ENCODE data around the gene AP1B1. TPM values are rescaled to one million over a fixed set of nuclear protein-coding genes. Genes with fewer than 3 reads are reported as not detected.

The AP1B1 gene
- total and polyA plus RNA-seq, 2 of the 4 experiments (the other 2 are of a cell fraction): 55.7 to 70.8 TPM

DNA sequence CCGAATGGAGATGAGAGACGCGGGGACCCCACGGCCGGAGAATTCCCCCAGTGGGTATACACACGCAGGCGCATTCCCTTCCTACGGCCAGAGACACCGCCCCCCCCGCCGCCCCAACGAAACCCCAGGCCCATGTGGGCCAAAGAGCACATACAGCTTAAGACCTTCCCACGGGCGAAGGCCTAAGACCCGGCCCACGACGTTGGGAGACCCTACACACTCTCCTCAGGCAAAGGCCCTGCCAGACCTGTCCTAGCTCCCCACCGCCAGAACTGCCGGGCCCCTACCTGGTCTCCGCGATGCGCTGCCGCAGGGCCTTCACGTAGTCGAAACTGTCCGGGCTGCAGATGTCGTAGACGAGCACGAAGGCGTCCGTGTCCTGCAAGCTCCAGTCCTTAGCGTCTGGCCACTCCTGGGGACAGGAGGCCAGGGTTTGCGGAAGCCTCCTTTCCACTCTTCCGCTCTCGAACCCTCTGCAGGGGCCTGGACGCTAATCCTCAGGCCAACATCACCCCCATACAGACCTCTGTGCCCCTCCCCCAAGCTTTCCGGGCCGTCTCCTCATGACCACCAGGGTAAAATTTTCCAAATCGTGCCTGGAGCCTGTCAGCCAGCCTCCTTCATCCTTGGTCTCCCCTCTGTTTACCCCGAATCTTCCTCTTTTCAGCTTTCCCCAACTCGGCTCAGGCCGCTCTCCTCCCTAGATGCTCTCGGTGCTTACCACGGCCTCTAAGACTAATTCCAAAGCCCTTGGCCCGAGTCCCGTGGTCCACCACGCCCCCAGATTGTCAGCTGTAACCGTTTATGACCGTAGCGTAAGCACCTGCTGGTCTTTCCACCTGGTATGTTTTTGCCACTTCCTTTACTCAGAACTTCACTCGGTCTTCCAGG, 74.5 kb downstream of the AP1B1 start:
- H3K27ac ChIP-seq (ENCODE audit: insufficient read depth, low read length): no peak overlapping the region
- H3K4me3 ChIP-seq (ENCODE audit: insufficient read depth, low read depth, low read length): no peak overlapping the region
- H3K27me3 ChIP-seq (ENCODE audit: control insufficient read depth, insufficient read depth, low read length): peaks cover 44% of the 10 kb centered on the region
- intact Hi-C loops (cut with micrococcal nuclease) (no loop called here), in situ Hi-C loops (cut with MboI; ENCODE audit: low sequenced_read_pairs) (no loop called here), dilution Hi-C loops (cut with HindIII; ENCODE audit: low sequenced_read_pairs, unreplicated experiment) (no loop called here)
- no peak overlapping the region for H2BK5ac ChIP-seq (ENCODE audit: low read depth, low read length, poor library complexity, severe bottlenecking)
- H3K4ac ChIP-seq (ENCODE audit: low read depth, low read length): no peak overlapping the region
- WGBS, 2 experiments (ENCODE audit: extremely low coverage in 2 of 2, insufficient read length in 1 of 2): 35% methylated on average over 29 of the region's 51 CpGs; no CpG with 5 or more reads in 1 of the 2 experiments
- H4K20me1 ChIP-seq (ENCODE audit: insufficient read depth, low read length): peaks cover 31% of the 10 kb centered on the region
- no peak overlapping the region for H3K14ac ChIP-seq (replicated peaks; ENCODE audit: low read depth, low read length)
- BruUV-seq (replicated peaks): no TSS peak
- H4K5ac ChIP-seq (ENCODE audit: low read depth, low read length): no peak overlapping the region
- H3K23ac ChIP-seq (ENCODE audit: low read depth, low read length): no peak overlapping the region
- no peak overlapping the region for H3K9ac ChIP-seq (ENCODE audit: low read depth, low read length)
- DNase-seq (no peak), ATAC-seq (ENCODE audit: low read depth) (no peak)
- H3K4me1 ChIP-seq (ENCODE audit: control insufficient read depth, insufficient read depth, low read length): peaks cover 7% of the 10 kb centered on the region
- ChIA-PET POLR2A (ENCODE audit: unreplicated experiment) (no interaction called here), CTCF (interaction anchor here (0.9 kb wide), 1 partner anchor 7 kb away, joined by 3 read pairs; no protein-coding TSS in a partner anchor)
- H4K91ac ChIP-seq (ENCODE audit: insufficient read depth, low read depth, low read length): no peak overlapping the region
- H3K56ac ChIP-seq (ENCODE audit: extremely low read depth, insufficient read depth, low read length): no peak overlapping the region
- H3K36me3 ChIP-seq (ENCODE audit: control insufficient read depth, insufficient read depth, low read length): peaks cover 2% of the 10 kb centered on the region; the same call in 1 of the 2 replicates
- no peak overlapping the region for H3K4me2 ChIP-seq (ENCODE audit: low read depth, low read length)
- H3K18ac ChIP-seq (ENCODE audit: low read depth, low read length): no peak overlapping the region
- no peak overlapping the region for H2BK120ac ChIP-seq (ENCODE audit: low read depth, low read length)
- H3K79me1 ChIP-seq (ENCODE audit: low read depth in 1 of 2, low read length in 2 of 2): peaks cover 0 to 24% of the 10 kb centered on the region in 2 experiments; a peak in 3 of 4 replicates
- peak overlapping the region; percentile 24 for H2AK9ac ChIP-seq (replicated peaks; ENCODE audit: low read depth, low read length, poor library complexity)
- TF ChIP-seq SMC3 (IDR thresholded peaks at IDR 0.05; ENCODE audit: low read depth, low read length): no peak
- no peak for TF ChIP-seq MAFK (IDR thresholded peaks at IDR 0.05; ENCODE audit: low read depth, low read length)
- TF ChIP-seq RFX5 (IDR thresholded peaks at IDR 0.05; ENCODE audit: low read depth, low read length): no peak
- no peak overlapping the region for H2BK20ac ChIP-seq (ENCODE audit: low read depth, low read length)
- H4K8ac ChIP-seq (ENCODE audit: low read depth in 2 of 2, low read length in 2 of 2): no peak overlapping the region
- no peak overlapping the region for H2AK5ac ChIP-seq (ENCODE audit: low read depth, low read length)
- H3K9me1 ChIP-seq (ENCODE audit: insufficient read depth, low read length): 0 out of 2 replicates have a peak, but pooled peaks cover 5% of the 10 kb centered on the region
- H2AFZ ChIP-seq (replicated peaks; ENCODE audit: low read length, poor library complexity): peak overlapping the region; percentile 58
- H3K9me3 ChIP-seq (ENCODE audit: control insufficient read depth, insufficient read depth, low read length): no peaks in the 10 kb centered on the region
- H2BK15ac ChIP-seq (ENCODE audit: low read depth, low read length): no peak overlapping the region

Measured in IMR-90 (cell line).